ENCODE data around the gene BMP6. TPM values are rescaled to one million over a fixed set of nuclear protein-coding genes. Genes with fewer than 3 reads are reported as not detected.

The BMP6 gene
- total and polyA plus RNA-seq, 2 donors (not counting 3 experiments of a cell fraction or from before 2014, with no cell fraction given) = 221 to 276 TPM

- Histone ChIP-seq H2AFZ (ENCODE audit: low read depth, low read length) (peak within 1 kb of the TSS; percentile 25), H3K9me1 (replicated peaks; ENCODE audit: control insufficient read depth, extremely low read depth, insufficient read depth, low read length) (no peaks in the 10 kb centered on the region), H3K36me3 (ENCODE audit: control insufficient read depth in 2 of 2, extremely low read depth in 1 of 2, insufficient read depth in 2 of 2, low read length in 2 of 2) (peaks cover 11 to 16% of the 10 kb centered on the region in 2 experiments), H3K27ac (ENCODE audit: insufficient read depth, low read depth, low read length) (peak within 1 kb of the TSS; percentile 94), H3K27me3 (ENCODE audit: control insufficient read depth in 2 of 2, insufficient read depth in 2 of 2, low read length in 2 of 2) (no peaks in the 10 kb centered on the region), H3K9ac (replicated peaks; ENCODE audit: extremely low read depth, insufficient read depth, low read length) (peak within 1 kb of the TSS; percentile 95), H3K4me1 (ENCODE audit: control insufficient read depth, extremely low read depth, insufficient read depth, low read length) (peaks cover 45% of the 10 kb centered on the region), H3K9me3 (replicated peaks; ENCODE audit: control insufficient read depth, insufficient read depth, low read length) (no peaks in the 10 kb centered on the region), H3K79me2 (ENCODE audit: control insufficient read depth, insufficient read depth, low read length) (peaks cover 46% of the 10 kb centered on the region), H4K20me1 (replicated peaks; ENCODE audit: control insufficient read depth, extremely low read depth, insufficient read depth, low read length) (no peaks in the 10 kb centered on the region), H3K4me2 (ENCODE audit: insufficient read depth, low read length) (peak within 1 kb of the TSS; percentile 98), H3K4me3 (replicated peaks in 1 of 3; ENCODE audit: insufficient read depth in 1 of 3, low read depth in 1 of 3, low read length in 3 of 3) (peak within 1 kb of the TSS; percentile 70 to 97 (median 76))
- intact Hi-C loops (cut with micrococcal nuclease) (loop anchor here (2.0 kb wide), 2 partner anchors 44 to 148 kb away; no protein-coding TSS in a partner anchor), dilution Hi-C loops (cut with MboI; ENCODE audit: extremely low pct_ligation_motif_present, low sequenced_read_pairs) (no loop called here)
- TSS peak; percentile 37 for BruUV-seq (replicated peaks)
- peak; percentile 77 for DNase-seq (ENCODE audit: low read depth, low spot score)
- ChIA-PET POLR2A (interaction anchor here (0.6 to 3.5 kb wide), 7 partner anchors 23 to 185 kb away, joined by 3 to 40 read pairs (median 9); partner anchors contain the start of gene BMP6), CTCF (interaction anchor here (1.3 to 3.6 kb wide), 7 partner anchors 29 to 188 kb away, joined by 3 to 37 read pairs (median 14); no protein-coding TSS in a partner anchor)
- TF ChIP-seq, protein P1, sequence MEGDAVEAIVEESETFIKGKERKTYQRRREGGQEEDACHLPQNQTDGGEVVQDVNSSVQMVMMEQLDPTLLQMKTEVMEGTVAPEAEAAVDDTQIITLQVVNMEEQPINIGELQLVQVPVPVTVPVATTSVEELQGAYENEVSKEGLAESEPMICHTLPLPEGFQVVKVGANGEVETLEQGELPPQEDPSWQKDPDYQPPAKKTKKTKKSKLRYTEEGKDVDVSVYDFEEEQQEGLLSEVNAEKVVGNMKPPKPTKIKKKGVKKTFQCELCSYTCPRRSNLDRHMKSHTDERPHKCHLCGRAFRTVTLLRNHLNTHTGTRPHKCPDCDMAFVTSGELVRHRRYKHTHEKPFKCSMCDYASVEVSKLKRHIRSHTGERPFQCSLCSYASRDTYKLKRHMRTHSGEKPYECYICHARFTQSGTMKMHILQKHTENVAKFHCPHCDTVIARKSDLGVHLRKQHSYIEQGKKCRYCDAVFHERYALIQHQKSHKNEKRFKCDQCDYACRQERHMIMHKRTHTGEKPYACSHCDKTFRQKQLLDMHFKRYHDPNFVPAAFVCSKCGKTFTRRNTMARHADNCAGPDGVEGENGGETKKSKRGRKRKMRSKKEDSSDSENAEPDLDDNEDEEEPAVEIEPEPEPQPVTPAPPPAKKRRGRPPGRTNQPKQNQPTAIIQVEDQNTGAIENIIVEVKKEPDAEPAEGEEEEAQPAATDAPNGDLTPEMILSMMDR (IDR thresholded peaks at IDR 0.05; ENCODE audit: extremely low read depth in 1 of 2, insufficient read depth in 1 of 2, low read depth in 1 of 2, low read length in 2 of 2) = no peak
- no peak for TF ChIP-seq EZH2 (IDR thresholded peaks at IDR 0.05; ENCODE audit: borderline replicate concordance, low read depth, low read length, severe bottlenecking)
- peak; percentile 76 for TF ChIP-seq POLR2A (IDR thresholded peaks at IDR 0.05; ENCODE audit: low read depth, low read length)
- TF ChIP-seq POLR2AphosphoS5 (IDR thresholded peaks at IDR 0.05; ENCODE audit: insufficient read depth, low read depth, low read length) = peak; percentile 94
- TF ChIP-seq MAX (IDR thresholded peaks at IDR 0.05; ENCODE audit: insufficient read depth, insufficient read length) = no peak
- no peak for TF ChIP-seq FOS (IDR thresholded peaks at IDR 0.05; ENCODE audit: borderline replicate concordance, insufficient read depth, low read length)
- no peak for TF ChIP-seq MYC (IDR thresholded peaks at IDR 0.05; ENCODE audit: low read depth, low read length)
- TF ChIP-seq GATA2 (IDR thresholded peaks at IDR 0.05; ENCODE audit: insufficient read depth, insufficient read length, low read depth, low read length) = no peak
- FAIRE-seq = peak; percentile 62
Observed at GRCh38 chr6:7910654-7911344, 184.9 kb downstream of the BMP6 start, which contains the start of gene TXNDC5. TSS of gene TXNDC5 (minus strand) at chr6:7910788. CDS start at chr6:7910776, 12 bp downstream.

All from endothelial cell of umbilical vein (primary cell).